ENCODE results near the gene EZH1. TPM values are rescaled to one million over a fixed set of nuclear protein-coding genes. Genes with fewer than 3 reads are reported as not detected.

Gene EZH1
- total and polyA plus RNA-seq, 2 experiments from 2014 or later, result 9.5 to 22.5 TPM

- Histone ChIP-seq H3K4me1 (ENCODE audit: insufficient read depth) (peaks cover 17% of the 10 kb centered on the region), H3K36me3 (replicated peaks; ENCODE audit: insufficient read depth, low read depth) (no peaks in the 10 kb centered on the region), H3K27me3 (peaks cover 11% of the 10 kb centered on the region), H3K4me3 (no peak overlapping the region), H3K9me2 (replicated peaks; ENCODE audit: insufficient read depth) (no peaks in the 10 kb centered on the region), H3K4me2 (no peak overlapping the region), H2AFZ (no peak overlapping the region), H3K9me3 (ENCODE audit: low read depth) (no peaks in the 10 kb centered on the region), H4K20me1 (ENCODE audit: insufficient read depth, poor library complexity, severe bottlenecking) (no peaks in the 10 kb centered on the region), H3K27ac (no peak overlapping the region), H3K79me2 (peaks cover 7% of the 10 kb centered on the region)
- TF ChIP-seq EZH2phosphoT487 (IDR thresholded peaks at IDR 0.05; ENCODE audit: low read depth, severe bottlenecking, unreplicated experiment) (no peak), EZH2 (IDR thresholded peaks at IDR 0.05; ENCODE audit: borderline replicate concordance) (no peak)
- TF ChIP-seq, protein P1, sequence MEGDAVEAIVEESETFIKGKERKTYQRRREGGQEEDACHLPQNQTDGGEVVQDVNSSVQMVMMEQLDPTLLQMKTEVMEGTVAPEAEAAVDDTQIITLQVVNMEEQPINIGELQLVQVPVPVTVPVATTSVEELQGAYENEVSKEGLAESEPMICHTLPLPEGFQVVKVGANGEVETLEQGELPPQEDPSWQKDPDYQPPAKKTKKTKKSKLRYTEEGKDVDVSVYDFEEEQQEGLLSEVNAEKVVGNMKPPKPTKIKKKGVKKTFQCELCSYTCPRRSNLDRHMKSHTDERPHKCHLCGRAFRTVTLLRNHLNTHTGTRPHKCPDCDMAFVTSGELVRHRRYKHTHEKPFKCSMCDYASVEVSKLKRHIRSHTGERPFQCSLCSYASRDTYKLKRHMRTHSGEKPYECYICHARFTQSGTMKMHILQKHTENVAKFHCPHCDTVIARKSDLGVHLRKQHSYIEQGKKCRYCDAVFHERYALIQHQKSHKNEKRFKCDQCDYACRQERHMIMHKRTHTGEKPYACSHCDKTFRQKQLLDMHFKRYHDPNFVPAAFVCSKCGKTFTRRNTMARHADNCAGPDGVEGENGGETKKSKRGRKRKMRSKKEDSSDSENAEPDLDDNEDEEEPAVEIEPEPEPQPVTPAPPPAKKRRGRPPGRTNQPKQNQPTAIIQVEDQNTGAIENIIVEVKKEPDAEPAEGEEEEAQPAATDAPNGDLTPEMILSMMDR (IDR thresholded peaks at IDR 0.05; ENCODE audit: poor library complexity), result no peak
- WGBS (ENCODE audit: low lambda C conversion rate, missing lambda C conversion rate), result 95% methylated on average over 5 of the region's 5 CpGs
- DNase-seq (ENCODE audit: low spot score), result no peak
Measured at GRCh38 chr17:42778570-42778969, 33.7 kb upstream of the EZH1 start.

DNA sequence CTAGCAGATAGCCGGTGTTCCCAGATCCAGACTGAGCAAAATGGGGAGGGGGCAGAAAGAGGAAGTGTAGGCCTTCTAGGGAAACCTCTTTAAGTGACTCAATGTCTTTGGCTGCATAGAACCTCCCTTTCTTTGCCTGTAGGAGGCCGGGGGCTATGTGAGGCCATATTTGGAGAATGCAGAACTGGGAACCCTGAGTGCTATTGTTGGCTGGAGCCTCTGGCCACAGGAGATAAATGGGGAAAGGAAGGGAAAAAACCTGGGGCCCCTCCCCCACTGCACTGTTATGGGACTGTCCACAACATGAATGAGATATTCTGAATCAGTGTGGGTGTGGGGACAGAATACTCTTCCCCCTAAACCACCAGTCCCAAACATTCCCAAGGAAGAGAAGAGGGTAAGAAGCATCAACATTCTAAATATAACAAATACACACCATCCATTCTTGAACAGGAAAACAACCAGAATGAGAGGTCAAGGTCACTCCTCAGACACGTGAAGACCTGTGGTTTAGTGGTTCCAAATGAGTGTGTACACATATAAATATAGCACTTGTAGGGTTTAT is 30.8 kb upstream of the EZH1 start:
- Histone ChIP-seq H3K27me3 (no peaks in the 10 kb centered on the region), H3K36me3 (replicated peaks; ENCODE audit: insufficient read depth, low read depth) (no peaks in the 10 kb centered on the region)

DNA sequence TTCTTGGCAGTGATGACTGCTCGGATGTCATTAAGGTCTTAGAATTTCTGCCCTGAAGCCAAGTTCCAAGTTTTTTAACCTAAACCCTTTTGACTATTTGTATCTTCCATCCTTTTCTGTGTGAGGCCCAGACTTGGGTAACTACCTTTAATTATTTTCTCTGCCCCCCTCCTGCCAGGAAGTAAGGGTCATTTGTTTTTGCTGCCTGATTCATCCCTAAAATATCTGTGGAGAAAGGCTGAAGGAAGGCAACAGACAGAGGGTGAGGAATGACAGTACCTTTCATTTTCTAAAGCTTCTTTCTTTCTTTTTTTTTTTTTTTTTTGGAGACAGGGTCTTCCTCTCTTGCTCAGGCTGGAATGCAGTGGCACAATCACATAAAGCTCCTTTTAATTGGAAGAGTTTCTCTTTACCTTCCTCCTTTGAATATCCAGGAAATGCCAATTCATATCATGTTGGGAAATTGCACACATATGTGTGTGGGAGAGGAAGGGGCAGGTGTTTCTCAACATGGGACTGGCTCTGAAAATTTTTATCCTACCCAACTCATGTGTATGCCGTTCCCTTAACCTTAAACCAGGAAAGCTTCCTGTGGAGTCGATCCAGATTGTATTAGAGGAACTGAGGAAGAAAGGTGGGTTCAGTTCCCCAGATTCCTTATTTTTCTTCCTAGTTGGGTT is 29.4 kb upstream of the EZH1 start:
- peak overlapping the region; percentile 90 for H3K27ac ChIP-seq
- H3K4me1 ChIP-seq (ENCODE audit: insufficient read depth), result no peaks in the 10 kb centered on the region
- H3K9me3 ChIP-seq (ENCODE audit: low read depth), result no peaks in the 10 kb centered on the region
- WGBS (ENCODE audit: low lambda C conversion rate, missing lambda C conversion rate), result 78% methylated on average over 3 of the region's 3 CpGs
- H3K4me3 ChIP-seq, result peak overlapping the region; percentile 93
- DNase-seq (ENCODE audit: low spot score), result no peak
- peaks cover 7% of the 10 kb centered on the region for H3K79me2 ChIP-seq
- no peak overlapping the region for H2AFZ ChIP-seq
- H3K36me3 ChIP-seq (replicated peaks; ENCODE audit: insufficient read depth, low read depth), result no peaks in the 10 kb centered on the region
- no peaks in the 10 kb centered on the region for H4K20me1 ChIP-seq (ENCODE audit: insufficient read depth, poor library complexity, severe bottlenecking)
- peak overlapping the region; percentile 72 for H3K4me2 ChIP-seq
- no peaks in the 10 kb centered on the region for H3K9me2 ChIP-seq (replicated peaks; ENCODE audit: insufficient read depth)
- no peaks in the 10 kb centered on the region for H3K27me3 ChIP-seq
- TF ChIP-seq EZH2 (IDR thresholded peaks at IDR 0.05; ENCODE audit: borderline replicate concordance) (no peak), EZH2phosphoT487 (IDR thresholded peaks at IDR 0.05; ENCODE audit: low read depth, severe bottlenecking, unreplicated experiment) (no peak)
- TF ChIP-seq, protein P1 (IDR thresholded peaks at IDR 0.05; ENCODE audit: poor library complexity), result no peak

More for the DNA sequence above, 30.8 kb upstream of the EZH1 start:
- Histone ChIP-seq H3K27ac (no peak overlapping the region), H3K4me2 (no peak overlapping the region), H3K4me3 (no peak overlapping the region), H3K9me2 (replicated peaks; ENCODE audit: insufficient read depth) (no peaks in the 10 kb centered on the region), H4K20me1 (ENCODE audit: insufficient read depth, poor library complexity, severe bottlenecking) (no peaks in the 10 kb centered on the region), H2AFZ (no peak overlapping the region), H3K4me1 (ENCODE audit: insufficient read depth) (peaks cover 4% of the 10 kb centered on the region), H3K79me2 (peaks cover 7% of the 10 kb centered on the region), H3K9me3 (ENCODE audit: low read depth) (no peaks in the 10 kb centered on the region)
- DNase-seq (ENCODE audit: low spot score), result no peak
- 89% methylated on average over 3 of the region's 3 CpGs for WGBS (ENCODE audit: low lambda C conversion rate, missing lambda C conversion rate)
- TF ChIP-seq EZH2 (IDR thresholded peaks at IDR 0.05; ENCODE audit: borderline replicate concordance) (no peak), EZH2phosphoT487 (IDR thresholded peaks at IDR 0.05; ENCODE audit: low read depth, severe bottlenecking, unreplicated experiment) (no peak)
- TF ChIP-seq, protein P1 (IDR thresholded peaks at IDR 0.05; ENCODE audit: poor library complexity), result no peak
